Activated CD4-positive, alpha-beta T cell treated with anti-CD3 and anti-CD28 coated beads for 36 hours (primary cell): ENCODE data around the gene TTLL8. TPM values are rescaled to one million over a fixed set of nuclear protein-coding genes. Genes with fewer than 3 reads are reported as not detected.
"Not testable (repeated sequence)": the region's sequence is repeated elsewhere in the genome, so short reads cannot be mapped to it uniquely, and the experiment has no call there.

Source experiments
- ATAC-seq: fragments of 200-7000 bp; cut with Tn5 transposase; one replicate; pipeline ENCODE4 v1.10.0; 2021; ENCODE audit warnings: mild to moderate bottlenecking, moderate library complexity
- CTCF ChIA-PET: fragments of 350-600 bp; sonication (Branson Sonifier 250); formaldehyde crosslinking; loops from one replicate; lab custom pipeline; 2021; ENCODE audit warnings: antibody characterized with exemption; lab: Charles Lee
- POLR2A ChIA-PET: fragments of 350-600 bp; sonication (Branson Sonifier 250); formaldehyde crosslinking; loops from one replicate; lab custom pipeline; 2021; ENCODE audit warnings: antibody characterized with exemption, inconsistent platforms; lab: Charles Lee
- DNase-seq: peaks from one replicate; pipeline ENCODE4 v3.0.0-alpha.2; 2020
- H3K27ac Mint-ChIP-seq: one replicate; pipeline ENCODE4 v1.8.0; 2021; ENCODE audit warnings: mixed read lengths
- H3K27me3 Mint-ChIP-seq: one replicate; pipeline ENCODE4 v1.8.0; 2021; ENCODE audit warnings: mixed read lengths
- H3K36me3 Mint-ChIP-seq: one replicate; pipeline ENCODE4 v1.8.0; 2021; ENCODE audit warnings: low read depth, mixed read lengths
- H3K4me1 Mint-ChIP-seq: one replicate; pipeline ENCODE4 v1.8.0; 2021; ENCODE audit warnings: mixed read lengths
- H3K4me3 Mint-ChIP-seq: one replicate; pipeline ENCODE4 v1.8.0; 2021; ENCODE audit warnings: mild to moderate bottlenecking, moderate library complexity, mixed read lengths
- H3K9me3 Mint-ChIP-seq: one replicate; pipeline ENCODE4 v1.8.0; 2021; ENCODE audit warnings: low read depth, mixed read lengths
- intact Hi-C, 2 experiments: fragments of 100-400 bp; cut with DNase I in 1 of 2; cut with micrococcal nuclease in 1 of 2; formaldehyde crosslinking; loops; one replicate each; pipeline versions ENCODE4 v1.14.2 to v1.15.1; 2022 to 2024; cut with DNase I, micrococcal nuclease
- total RNA-seq, 2 experiments: library from RNA; stranded (reverse); gene quantifications; one replicate each; pipeline ENCODE4 v1.2.3, GENCODE V29; 2021

Gene TTLL8
- total RNA-seq, 2 experiments from 2014 or later = not detected

DNA sequence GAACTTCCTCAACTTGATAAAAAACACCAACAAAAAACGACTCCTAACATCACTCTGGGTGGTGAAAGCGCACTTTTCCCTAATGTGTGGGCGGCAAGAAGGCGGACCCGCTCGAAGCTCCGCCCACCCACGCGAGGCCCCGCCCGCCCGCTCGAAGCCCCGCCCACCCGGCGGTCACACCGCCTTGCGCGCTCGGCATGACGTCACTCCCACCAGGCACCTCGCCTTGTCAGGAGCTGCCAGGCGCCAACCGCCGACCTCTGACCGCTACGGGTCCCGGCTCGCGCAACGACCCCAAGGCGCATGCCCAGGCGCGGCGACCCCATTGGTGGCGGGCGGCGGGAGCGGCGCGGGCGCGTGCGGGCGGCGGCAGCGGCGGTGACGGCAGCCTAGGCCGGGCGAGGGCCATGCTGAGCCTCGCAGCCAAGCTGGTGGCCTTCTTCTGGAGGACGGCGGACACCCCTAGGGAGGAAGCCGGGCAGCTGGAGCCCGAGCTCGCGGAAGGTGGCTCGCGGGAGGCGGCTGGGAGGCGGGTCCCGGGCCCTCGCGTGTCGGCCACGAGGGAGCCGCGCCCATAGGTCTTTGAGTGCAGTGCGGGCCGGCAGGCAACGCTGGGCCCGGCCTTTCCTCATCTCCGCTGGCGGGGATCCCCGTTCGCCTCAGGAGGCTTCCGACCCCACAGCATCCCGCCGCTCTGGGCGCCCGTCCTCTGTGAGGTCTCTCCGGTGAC, 31.7 kb upstream of the TTLL8 start, which contains the start of gene MOV10L1:
MOV10L1 (plus strand) TSS at position 325 of the 730 bp plus-strand sequence; CDS start at position 408, 83 bp downstream.
- Mint-ChIP-seq H3K4me1 (peaks cover 10% of the 10 kb centered on the region), H3K36me3 (peaks cover 4% of the 10 kb centered on the region), H3K4me3 (no peak within 1 kb of the TSS), H3K27me3 (peaks cover 21% of the 10 kb centered on the region), H3K9me3 (peaks cover 11% of the 10 kb centered on the region), H3K27ac (no peak within 1 kb of the TSS)
- CTCF ChIA-PET = interaction anchor here (1.1 to 1.2 kb wide), 2 partner anchors 10 to 60 kb away, joined by 3 to 4 read pairs; no protein-coding TSS in a partner anchor
- DNase-seq = peak; percentile 58
- intact Hi-C loops = no loop called here
- no peak for ATAC-seq
- POLR2A ChIA-PET = no interaction called here

DNA sequence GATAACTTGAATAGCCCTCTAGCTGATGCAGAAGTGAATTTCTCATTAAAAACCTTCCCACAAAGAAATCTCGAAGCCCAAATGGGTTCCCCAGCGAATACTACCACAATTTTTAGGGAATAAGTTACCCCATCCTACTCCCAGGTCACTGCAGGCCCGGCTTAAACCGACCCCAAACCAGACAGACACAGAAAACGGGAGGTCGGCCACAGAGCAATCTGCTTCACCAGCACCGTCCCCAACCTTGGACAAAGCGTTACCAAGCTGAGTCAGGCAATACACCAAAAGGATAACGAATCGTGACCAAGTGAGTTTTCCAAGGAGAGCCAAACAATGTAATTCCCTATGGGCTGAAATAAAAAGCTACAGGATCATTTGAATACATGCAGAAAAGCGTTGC, 31.1 kb upstream of the TTLL8 start:
- H3K9me3 Mint-ChIP-seq = peaks cover 11% of the 10 kb centered on the region
- ATAC-seq (no peak), DNase-seq (no peak)
- POLR2A ChIA-PET = interaction anchor here (0.6 kb wide), 1 partner anchor 17 kb away, joined by 4 read pairs; no protein-coding TSS in a partner anchor
- CTCF ChIA-PET = interaction anchor here (1.1 to 1.2 kb wide), 2 partner anchors 10 to 61 kb away, joined by 3 to 4 read pairs; no protein-coding TSS in a partner anchor
- peaks cover 4% of the 10 kb centered on the region for H3K36me3 Mint-ChIP-seq
- peaks cover 23% of the 10 kb centered on the region for H3K27me3 Mint-ChIP-seq
- no peak overlapping the region for H3K4me3 Mint-ChIP-seq
- H3K4me1 Mint-ChIP-seq = peaks cover 12% of the 10 kb centered on the region
- intact Hi-C loops = no loop called here
- H3K27ac Mint-ChIP-seq = no peak overlapping the region

DNA sequence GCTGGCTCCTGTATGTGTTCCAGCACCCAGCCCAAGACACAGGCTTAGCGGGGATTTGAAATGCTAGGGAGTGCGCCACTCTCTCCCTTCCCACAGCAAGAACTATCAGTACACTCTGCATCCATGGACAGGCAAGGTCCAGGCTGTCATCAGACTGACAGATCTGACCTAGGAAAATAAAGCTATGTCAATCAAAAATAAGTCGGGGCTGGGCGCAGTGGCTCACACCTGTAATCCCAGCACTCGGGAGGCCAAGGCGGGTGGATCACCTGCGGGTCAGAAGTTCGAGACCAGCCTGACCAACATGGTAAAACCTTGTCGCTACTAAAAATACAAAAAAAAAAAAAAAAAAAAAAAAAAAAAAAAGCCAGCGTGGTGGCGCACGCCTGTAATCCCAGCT, 30.0 kb upstream of the TTLL8 start:
- intact Hi-C loops = no loop called here
- Mint-ChIP-seq H3K9me3 (peaks cover 11% of the 10 kb centered on the region), H3K4me3 (no peak overlapping the region), H3K4me1 (peaks cover 12% of the 10 kb centered on the region), H3K27ac (no peak overlapping the region), H3K27me3 (peaks cover 27% of the 10 kb centered on the region), H3K36me3 (peaks cover 4% of the 10 kb centered on the region)
- ATAC-seq (no peak), DNase-seq (no peak)
- POLR2A ChIA-PET = no interaction called here
- CTCF ChIA-PET = no interaction called here

DNA sequence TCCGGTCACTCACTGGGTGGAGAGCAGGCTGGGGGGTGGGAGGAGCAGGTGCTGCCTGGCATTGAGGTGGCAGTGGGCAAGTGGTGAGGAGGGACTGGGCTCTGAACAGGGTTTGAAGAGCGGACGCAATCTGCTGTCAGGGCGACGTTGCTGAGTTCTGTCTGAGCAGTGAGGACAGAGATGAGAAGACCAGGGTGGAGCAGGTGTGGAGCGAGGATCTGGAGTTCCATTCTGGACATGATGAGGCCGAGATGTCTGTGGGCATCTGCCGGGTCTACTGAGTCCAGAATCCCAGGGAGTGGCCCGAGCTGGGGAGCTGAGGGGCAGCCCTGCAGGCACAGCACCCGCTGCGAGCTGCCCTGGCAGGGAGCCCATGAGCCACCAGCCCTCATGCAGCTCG, 29.5 kb upstream of the TTLL8 start:
- peaks cover 12% of the 10 kb centered on the region for H3K4me1 Mint-ChIP-seq
- peaks cover 31% of the 10 kb centered on the region for H3K27me3 Mint-ChIP-seq
- ATAC-seq (no peak), DNase-seq (no peak)
- ChIA-PET POLR2A (no interaction called here), CTCF (no interaction called here)
- peaks cover 11% of the 10 kb centered on the region for H3K9me3 Mint-ChIP-seq
- intact Hi-C loops = no loop called here
- no peak overlapping the region for H3K27ac Mint-ChIP-seq
- peaks cover 4% of the 10 kb centered on the region for H3K36me3 Mint-ChIP-seq
- no peak overlapping the region for H3K4me3 Mint-ChIP-seq

DNA sequence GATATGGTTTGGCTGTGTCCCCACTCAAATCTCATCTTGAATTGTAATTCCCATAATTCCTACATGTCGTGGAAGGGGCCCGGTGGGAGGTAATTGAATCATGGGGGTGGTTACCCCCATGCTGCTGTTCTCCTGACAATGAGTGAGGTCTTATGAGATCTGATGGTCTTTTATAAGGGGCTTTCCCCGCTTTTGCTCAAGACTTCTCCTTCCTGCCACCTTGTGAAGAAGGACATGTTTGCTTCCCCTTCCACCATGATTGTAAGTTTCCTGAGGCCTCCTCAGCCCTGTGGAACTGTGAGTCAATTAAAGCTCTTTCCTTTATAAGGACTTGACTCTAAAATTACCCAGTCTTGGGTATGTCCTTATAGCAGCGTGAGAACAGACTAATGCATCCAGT, 28.9 kb upstream of the TTLL8 start:
- H3K27ac Mint-ChIP-seq, CTCF ChIA-PET, H3K4me3 Mint-ChIP-seq, POLR2A ChIA-PET, ATAC-seq, H3K36me3 Mint-ChIP-seq, DNase-seq, intact Hi-C loops: not testable (repeated sequence)
- Mint-ChIP-seq H3K27me3 (peaks cover 31% of the 10 kb centered on the region), H3K4me1 (peaks cover 12% of the 10 kb centered on the region), H3K9me3 (peaks cover 11% of the 10 kb centered on the region)

DNA sequence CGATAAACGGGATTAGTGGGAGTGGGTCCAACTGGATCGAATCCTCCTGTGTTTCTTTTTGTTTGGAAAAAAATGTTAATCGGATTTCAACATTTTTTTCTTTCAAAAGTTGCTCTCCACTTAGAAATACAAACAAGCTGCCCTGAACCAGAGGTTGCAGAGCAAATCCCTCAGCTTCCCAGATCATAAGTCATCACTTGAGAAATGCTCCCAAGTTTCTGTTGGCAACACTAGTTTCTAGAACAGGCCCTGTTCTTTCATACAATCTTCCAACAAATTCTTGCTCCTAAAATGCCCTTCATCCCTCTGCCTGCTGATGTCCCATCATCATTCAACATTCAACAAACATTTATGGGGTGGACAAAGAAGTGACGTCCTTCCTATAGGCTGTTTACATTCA, 28.4 kb upstream of the TTLL8 start:
- intact Hi-C loops = no loop called here
- DNase-seq (no peak), ATAC-seq (no peak)
- H3K4me1 Mint-ChIP-seq = peaks cover 12% of the 10 kb centered on the region
- CTCF ChIA-PET = interaction anchor here (0.5 to 0.9 kb wide), 2 partner anchors 30 to 157 kb away, joined by 3 read pairs; no protein-coding TSS in a partner anchor
- H3K36me3 Mint-ChIP-seq = peaks cover 4% of the 10 kb centered on the region
- POLR2A ChIA-PET = no interaction called here
- no peak overlapping the region for H3K27ac Mint-ChIP-seq
- H3K27me3 Mint-ChIP-seq = peaks cover 31% of the 10 kb centered on the region
- no peak overlapping the region for H3K4me3 Mint-ChIP-seq
- H3K9me3 Mint-ChIP-seq = peaks cover 11% of the 10 kb centered on the region

DNA sequence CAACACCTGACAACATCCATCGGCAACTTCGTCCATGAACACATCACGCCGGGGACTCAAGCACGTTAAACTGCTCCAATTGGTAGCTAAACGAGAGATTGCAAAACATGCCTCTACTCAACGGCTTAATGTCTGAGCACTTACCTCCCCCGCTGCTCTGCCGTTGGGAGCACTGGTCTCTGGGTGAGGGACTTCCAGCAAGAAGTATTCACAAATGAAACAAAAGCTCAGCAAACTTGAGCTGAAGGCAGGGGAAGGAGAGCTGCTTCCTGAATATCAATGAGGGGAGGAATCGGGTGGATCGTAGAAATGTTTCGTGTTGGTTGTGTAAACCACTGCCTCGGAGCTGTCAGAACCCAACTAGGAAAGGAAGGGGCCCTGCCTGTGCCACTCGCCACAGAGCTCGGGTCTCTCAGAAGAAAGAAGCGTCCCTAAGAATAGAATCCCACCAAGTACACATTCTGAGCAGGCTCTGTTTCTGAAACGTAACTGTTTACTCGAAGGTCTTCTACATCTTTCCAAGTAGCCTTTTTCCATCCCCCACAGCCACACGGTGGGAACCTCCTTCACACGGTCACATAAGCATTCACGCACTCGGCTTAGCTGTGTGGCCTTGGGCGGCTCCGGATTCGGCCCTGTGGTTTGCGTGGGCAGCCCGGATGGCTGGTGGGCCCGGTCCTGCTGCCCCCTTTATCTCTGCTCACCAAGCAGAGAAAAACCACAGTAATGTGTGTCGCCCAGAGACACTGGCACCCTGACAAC, 27.3 kb upstream of the TTLL8 start, which contains the start of gene MLC1:
MLC1 (minus strand) TSS at position 216 of the 762 bp plus-strand sequence. CDS start 524 bp downstream, outside the sequence.
- Mint-ChIP-seq H3K4me1 (peaks cover 12% of the 10 kb centered on the region), H3K36me3 (peaks cover 4% of the 10 kb centered on the region), H3K27ac (peak within 1 kb of the TSS; percentile 3), H3K9me3 (peaks cover 11% of the 10 kb centered on the region), H3K4me3 (peak within 1 kb of the TSS; percentile 3), H3K27me3 (peaks cover 31% of the 10 kb centered on the region)
- ChIA-PET POLR2A (interaction anchor here (0.6 kb wide), 1 partner anchor 50 kb away, joined by 4 read pairs; no protein-coding TSS in a partner anchor), CTCF (interaction anchor here (0.7 to 1.8 kb wide), 6 partner anchors 10 to 322 kb away, joined by 3 to 5 read pairs (median 4); no protein-coding TSS in a partner anchor)
- peak; percentile 70 for ATAC-seq
- DNase-seq = peak; percentile 28
- intact Hi-C loops = no loop called here

DNA sequence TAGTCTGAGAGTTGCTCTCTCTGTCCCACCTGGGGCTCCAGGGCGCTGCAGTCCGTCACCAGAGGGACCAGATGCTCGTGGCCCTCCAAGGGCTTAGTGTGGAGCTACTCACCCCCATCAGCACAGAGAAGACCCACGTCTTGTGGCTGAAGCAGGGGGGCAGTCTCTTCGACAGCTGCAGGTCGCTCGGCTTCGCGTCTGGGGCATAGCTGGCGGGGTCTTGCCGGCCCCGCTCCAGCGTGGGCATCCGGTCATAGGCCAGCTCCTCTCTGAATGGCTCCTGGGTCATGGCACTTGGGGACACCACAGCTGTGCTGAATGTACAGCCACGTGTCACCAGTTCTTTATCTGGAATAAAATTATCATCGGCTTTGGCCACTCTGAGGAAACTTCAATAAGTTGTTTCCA, 26.5 kb upstream of the TTLL8 start:
- H3K36me3 Mint-ChIP-seq = peaks cover 4% of the 10 kb centered on the region
- intact Hi-C loops = no loop called here
- ChIA-PET CTCF (interaction anchor here (0.7 to 1.8 kb wide), 6 partner anchors 11 to 154 kb away, joined by 3 to 5 read pairs (median 4); no protein-coding TSS in a partner anchor), POLR2A (interaction anchor here (0.6 kb wide), 1 partner anchor 50 kb away, joined by 4 read pairs; no protein-coding TSS in a partner anchor)
- no peak overlapping the region for H3K27ac Mint-ChIP-seq
- peaks cover 31% of the 10 kb centered on the region for H3K27me3 Mint-ChIP-seq
- peaks cover 11% of the 10 kb centered on the region for H3K9me3 Mint-ChIP-seq
- H3K4me3 Mint-ChIP-seq = no peak overlapping the region
- DNase-seq (no peak), ATAC-seq (no peak)
- peaks cover 12% of the 10 kb centered on the region for H3K4me1 Mint-ChIP-seq

DNA sequence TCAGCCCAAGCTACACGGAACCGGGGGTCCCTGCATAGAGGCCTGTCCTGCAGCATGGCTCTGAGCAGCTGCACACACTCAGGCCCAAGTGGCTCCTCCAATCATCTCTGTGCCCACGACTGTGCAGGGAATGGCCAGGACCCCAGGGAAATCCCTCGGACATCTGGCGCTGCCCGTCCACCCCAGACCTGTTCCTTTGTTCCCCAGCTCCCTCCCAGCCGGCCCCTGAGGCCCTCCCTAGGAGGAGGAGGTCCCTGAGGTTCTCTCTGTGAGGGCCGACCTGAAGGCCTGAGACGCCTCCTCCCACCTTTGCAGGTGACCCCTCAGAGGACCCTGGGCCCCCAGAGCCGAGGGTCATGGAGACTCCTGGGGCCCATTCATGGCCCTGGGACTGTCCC, 26.0 kb upstream of the TTLL8 start:
- peaks cover 12% of the 10 kb centered on the region for H3K4me1 Mint-ChIP-seq
- H3K9me3 Mint-ChIP-seq = peaks cover 11% of the 10 kb centered on the region
- peaks cover 4% of the 10 kb centered on the region for H3K36me3 Mint-ChIP-seq
- ATAC-seq = no peak
- no peak overlapping the region for H3K4me3 Mint-ChIP-seq
- no peak overlapping the region for H3K27ac Mint-ChIP-seq
- no peak for DNase-seq
- ChIA-PET CTCF (interaction anchor here (0.7 to 1.6 kb wide), 3 partner anchors 31 to 153 kb away, joined by 3 to 5 read pairs (median 4); no protein-coding TSS in a partner anchor), POLR2A (no interaction called here)
- H3K27me3 Mint-ChIP-seq = peaks cover 28% of the 10 kb centered on the region
- intact Hi-C loops = no loop called here

DNA sequence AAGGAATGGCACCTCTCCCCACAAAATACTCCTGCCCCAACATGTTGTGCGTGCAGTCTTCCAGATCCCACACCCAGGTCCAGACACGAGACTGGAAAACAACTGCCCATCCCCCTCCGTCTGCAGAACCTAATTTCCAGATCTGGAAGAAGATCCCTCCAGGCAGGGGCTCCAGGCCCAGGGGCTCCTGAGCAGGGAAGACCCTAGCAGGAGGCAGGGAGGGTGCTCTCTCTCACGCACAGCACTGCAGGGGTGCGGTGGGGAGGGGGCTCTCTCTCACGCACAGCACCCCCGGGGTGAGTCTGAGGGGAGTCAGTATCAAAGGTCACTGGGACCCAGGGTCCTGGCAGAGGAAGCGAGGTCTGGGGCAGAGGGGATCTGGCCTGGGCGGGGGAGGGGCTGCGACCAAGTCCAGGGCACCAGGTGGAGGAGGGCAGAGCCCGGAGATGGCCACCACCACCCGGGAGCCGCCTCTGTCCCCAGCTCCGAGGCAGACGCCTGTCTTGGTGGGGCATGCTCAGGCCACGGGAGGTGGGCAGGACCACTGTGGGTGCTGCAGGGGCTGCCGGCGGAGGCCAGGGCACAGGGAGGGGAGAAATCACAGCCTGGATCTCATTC, 25.5 kb upstream of the TTLL8 start:
- no peak overlapping the region for H3K27ac Mint-ChIP-seq
- H3K4me1 Mint-ChIP-seq = peaks cover 12% of the 10 kb centered on the region
- peaks cover 11% of the 10 kb centered on the region for H3K9me3 Mint-ChIP-seq
- ChIA-PET CTCF (no interaction called here), POLR2A (no interaction called here)
- no peak overlapping the region for H3K4me3 Mint-ChIP-seq
- no peak for ATAC-seq
- intact Hi-C loops = no loop called here
- DNase-seq = no peak
- H3K36me3 Mint-ChIP-seq = peaks cover 4% of the 10 kb centered on the region
- H3K27me3 Mint-ChIP-seq = peaks cover 28% of the 10 kb centered on the region

DNA sequence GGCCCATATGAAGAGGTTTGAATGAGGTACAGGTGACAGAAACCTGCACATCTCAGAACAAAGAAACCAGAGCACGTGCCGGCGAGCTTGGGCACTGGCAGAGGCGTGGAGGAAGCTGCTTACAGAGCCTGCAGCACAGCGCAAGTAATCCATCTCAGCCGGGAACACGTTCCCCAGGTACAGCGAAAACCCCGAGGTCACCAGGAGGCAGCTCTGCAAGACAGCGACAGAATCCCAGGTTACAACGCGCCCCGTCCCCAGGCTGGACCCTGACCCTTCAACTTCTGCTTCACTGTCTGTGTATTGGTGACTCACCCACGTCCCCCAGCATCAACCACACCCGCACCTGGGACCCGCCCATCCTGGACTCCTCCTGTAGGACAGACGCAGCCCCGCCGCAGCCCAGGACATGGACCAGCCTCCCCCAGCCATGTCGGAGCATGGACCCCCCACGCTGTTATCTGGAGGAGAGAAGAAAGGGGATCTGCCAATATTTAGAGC, 24.9 kb upstream of the TTLL8 start:
- peaks cover 11% of the 10 kb centered on the region for H3K9me3 Mint-ChIP-seq
- DNase-seq = no peak
- H3K27me3 Mint-ChIP-seq = peaks cover 28% of the 10 kb centered on the region
- POLR2A ChIA-PET = no interaction called here
- H3K27ac Mint-ChIP-seq = no peak overlapping the region
- intact Hi-C loops = no loop called here
- peaks cover 12% of the 10 kb centered on the region for H3K4me1 Mint-ChIP-seq
- peaks cover 4% of the 10 kb centered on the region for H3K36me3 Mint-ChIP-seq
- CTCF ChIA-PET = no interaction called here
- ATAC-seq = no peak
- no peak overlapping the region for H3K4me3 Mint-ChIP-seq
